Neural cell (in vitro differentiated cells): ENCODE measurements around the gene C22orf15. TPM values are rescaled to one million over a fixed set of nuclear protein-coding genes. Genes with fewer than 3 reads are reported as not detected.

ENCODE experiments used
- H2AFZ ChIP-seq: fragments of 200-600, 300-800 bp; sonication (generic), shearing (Covaris generic); 2 replicates; pipeline ENCODE4 v1.6.0; 2014; ENCODE audit warnings: low read depth, mild to moderate bottlenecking, antibody characterized with exemption, low read length, moderate library complexity
- H3F3A ChIP-seq: fragments of 200-600 bp; shearing (Covaris generic); 2 replicates; pipeline ENCODE4 v1.6.1; 2016; ENCODE audit warnings: mild to moderate bottlenecking, moderate library complexity, mixed read lengths, antibody characterized with exemption, low read length; ENCODE audit not compliant: insufficient read depth, poor library complexity, severe bottlenecking
- H3K27ac ChIP-seq: fragments of 200-600, 300-800 bp; sonication (generic), shearing (Covaris generic); 2 replicates; pipeline ENCODE4 v1.5.1; 2014; ENCODE audit warnings: mild to moderate bottlenecking, low read length, moderate library complexity
- H3K27me3 ChIP-seq: fragments of 300-800, 200-600 bp; sonication (generic), shearing (Covaris generic); 2 replicates; pipeline ENCODE4 v1.6.0; 2014; ENCODE audit warnings: mild to moderate bottlenecking, low read depth, low read length, moderate library complexity; ENCODE audit not compliant: insufficient read depth
- H3K36me3 ChIP-seq: fragments of 300-800, 200-600 bp; sonication (generic), shearing (Covaris generic); 2 replicates; pipeline ENCODE4 v1.5.1; 2014; ENCODE audit warnings: mild to moderate bottlenecking, antibody characterized with exemption, low read length, moderate library complexity; ENCODE audit not compliant: insufficient read depth
- H3K4me2 ChIP-seq: fragments of 300-800, 200-600 bp; sonication (generic), shearing (Covaris generic); 2 replicates; pipeline ENCODE4 v1.6.0; 2014; ENCODE audit warnings: mild to moderate bottlenecking, low read length
- H3K4me3 ChIP-seq: fragments of 300-800, 200-600 bp; sonication (generic), shearing (Covaris generic); 2 replicates; pipeline ENCODE4 v1.5.1; 2014; ENCODE audit warnings: mild to moderate bottlenecking, low read length, moderate library complexity
- H3K79me2 ChIP-seq: fragments of 200-600 bp; shearing (Covaris generic); replicated peaks from 2 replicates; pipeline ENCODE4 v1.6.0; 2014; ENCODE audit warnings: mild to moderate bottlenecking, low read length, moderate library complexity; ENCODE audit not compliant: insufficient read depth
- H3K9ac ChIP-seq: fragments of 300-800, 200-600 bp; sonication (generic), shearing (Covaris generic); 2 replicates; pipeline ENCODE4 v1.6.1; 2016; ENCODE audit warnings: mild to moderate bottlenecking, low read length, mixed read lengths
- H3K9me2 ChIP-seq: fragments of 200-600 bp; shearing (Covaris generic); 2 replicates; pipeline ENCODE4 v1.6.1; 2016; ENCODE audit warnings: mild to moderate bottlenecking, low read length, mixed read lengths; ENCODE audit not compliant: insufficient read depth
- H3K9me3 ChIP-seq: fragments of 200-600, 300-800 bp; sonication (generic), shearing (Covaris generic); 2 replicates; pipeline ENCODE4 v1.6.1; 2016; ENCODE audit warnings: mild to moderate bottlenecking, mixed run types, low read length, moderate library complexity, mixed read lengths
- H4K20me1 ChIP-seq: fragments of 200-600 bp; shearing (Covaris generic); 2 replicates; pipeline ENCODE4 v1.6.1; 2016; ENCODE audit warnings: mild to moderate bottlenecking, mixed run types; ENCODE audit not compliant: insufficient read depth
- CTCF ChIP-seq: fragments of 450-650 bp; IDR thresholded peaks from 2 replicates; pipeline ENCODE4 v1.5.1; 2014; ENCODE audit warnings: antibody characterized with exemption, mild to moderate bottlenecking, moderate library complexity; ENCODE audit not compliant: poor library complexity, severe bottlenecking
- EP300 ChIP-seq: fragments of 450-650 bp; conservative IDR thresholded peaks from 2 replicates; pipeline ENCODE4 v1.6.1; 2014; ENCODE audit warnings: antibody characterized with exemption, mild to moderate bottlenecking, moderate library complexity; ENCODE audit not compliant: poor library complexity, severe bottlenecking
- EZH2 ChIP-seq: fragments of 200-600, 300-800 bp; shearing (Covaris generic), sonication (generic); IDR thresholded peaks from 2 replicates; pipeline ENCODE4 v1.6.1; 2014; ENCODE audit warnings: antibody characterized with exemption, low read length, borderline replicate concordance, mild to moderate bottlenecking; ENCODE audit not compliant: insufficient read depth, poor library complexity, severe bottlenecking
- MXI1 ChIP-seq: fragments of 450-650 bp; conservative IDR thresholded peaks from 2 replicates; pipeline ENCODE4 v1.6.1; 2014; ENCODE audit warnings: antibody characterized with exemption, mild to moderate bottlenecking; ENCODE audit not compliant: poor library complexity, severe bottlenecking
- POLR2AphosphoS5 ChIP-seq: IDR thresholded peaks from 2 replicates; pipeline ENCODE4 v1.6.1; 2012
- RAD21 ChIP-seq: fragments of 450-650 bp; conservative IDR thresholded peaks from 2 replicates; pipeline ENCODE4 v1.6.1; 2014; ENCODE audit warnings: antibody characterized with exemption, mild to moderate bottlenecking, moderate library complexity
- SMC3 ChIP-seq: fragments of 450-650 bp; conservative IDR thresholded peaks from 2 replicates; pipeline ENCODE4 v1.6.1; 2014; ENCODE audit warnings: antibody characterized with exemption, mild to moderate bottlenecking, moderate library complexity; ENCODE audit not compliant: poor library complexity
- TAF1 ChIP-seq: IDR thresholded peaks from 2 replicates; pipeline ENCODE4 v1.6.1; 2012; ENCODE audit warnings: low read depth
- polyA plus RNA-seq: library from polyadenylated mRNA; depleted of rRNA; stranded (reverse); fragments of >200 nt; gene quantifications from 2 replicates; pipeline ENCODE4 v1.2.3, GENCODE V29; 2014
- TF ChIP-seq, protein P1 (sequence below): IDR thresholded peaks from 2 replicates; pipeline ENCODE4 v1.6.1; 2012; ENCODE audit warnings: borderline replicate concordance

The C22orf15 gene
- polyA plus RNA-seq, 1 donor from 2014 or later, result not detected

DNA sequence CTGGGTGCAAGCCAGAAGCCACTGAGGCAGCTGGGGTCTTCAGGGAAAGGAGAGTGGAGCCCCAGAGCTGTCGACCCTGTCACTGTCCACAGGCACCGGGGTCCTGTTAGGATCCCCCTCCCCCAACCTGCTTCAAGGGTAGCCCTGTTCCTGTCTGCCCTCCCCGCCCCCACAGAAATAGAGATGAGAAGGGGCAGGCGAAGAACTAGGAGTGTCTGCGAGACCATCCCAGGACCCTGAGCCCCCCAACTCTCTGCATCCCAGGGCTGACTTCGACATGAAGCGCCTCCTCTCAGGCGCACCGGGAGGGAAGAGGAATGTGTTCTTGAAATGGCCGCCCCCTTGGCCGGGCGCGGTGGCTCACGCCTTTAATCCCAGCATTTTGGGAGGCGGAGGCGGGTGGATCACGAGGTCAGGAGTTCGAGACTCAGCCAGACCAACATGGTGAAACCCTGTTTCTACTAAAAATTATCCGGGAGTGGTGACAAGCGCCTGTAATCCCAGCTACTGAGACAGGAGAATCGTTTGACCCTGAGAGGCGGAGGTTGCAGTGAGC is 11.3 kb upstream of the C22orf15 start:
- Histone ChIP-seq H3K79me2 (peaks cover 6% of the 10 kb centered on the region), H4K20me1 (no peaks in the 10 kb centered on the region), H3K4me2 (peak overlapping the region; percentile 76), H3K4me3 (peak overlapping the region; percentile 88), H3K9ac (peak overlapping the region; percentile 90), H3K27ac (peak overlapping the region; percentile 77), H3K27me3 (no peaks in the 10 kb centered on the region), H3K9me2 (no peaks in the 10 kb centered on the region), H3K36me3 (no peaks in the 10 kb centered on the region), H3F3A (no peaks in the 10 kb centered on the region), H2AFZ (peak overlapping the region; percentile 98), H3K9me3 (no peaks in the 10 kb centered on the region)
- TF ChIP-seq MXI1 (no peak), EP300 (peak; percentile 1)

GRCh38 chr22:23752090-23752691 is 10.6 kb upstream of the C22orf15 start:
- no peak overlapping the region for H3K4me2 ChIP-seq
- peaks cover 6% of the 10 kb centered on the region for H3K79me2 ChIP-seq
- no peak overlapping the region for H2AFZ ChIP-seq
- H3K36me3 ChIP-seq, result no peaks in the 10 kb centered on the region
- no peak overlapping the region for H3K9ac ChIP-seq
- H3K27ac ChIP-seq, result no peak overlapping the region
- H3K9me2 ChIP-seq, result no peaks in the 10 kb centered on the region
- TF ChIP-seq POLR2AphosphoS5 (no peak), RAD21 (no peak), TAF1 (no peak), EP300 (no peak), SMC3 (no peak), EZH2 (no peak), MXI1 (no peak)
- TF ChIP-seq, protein P1, sequence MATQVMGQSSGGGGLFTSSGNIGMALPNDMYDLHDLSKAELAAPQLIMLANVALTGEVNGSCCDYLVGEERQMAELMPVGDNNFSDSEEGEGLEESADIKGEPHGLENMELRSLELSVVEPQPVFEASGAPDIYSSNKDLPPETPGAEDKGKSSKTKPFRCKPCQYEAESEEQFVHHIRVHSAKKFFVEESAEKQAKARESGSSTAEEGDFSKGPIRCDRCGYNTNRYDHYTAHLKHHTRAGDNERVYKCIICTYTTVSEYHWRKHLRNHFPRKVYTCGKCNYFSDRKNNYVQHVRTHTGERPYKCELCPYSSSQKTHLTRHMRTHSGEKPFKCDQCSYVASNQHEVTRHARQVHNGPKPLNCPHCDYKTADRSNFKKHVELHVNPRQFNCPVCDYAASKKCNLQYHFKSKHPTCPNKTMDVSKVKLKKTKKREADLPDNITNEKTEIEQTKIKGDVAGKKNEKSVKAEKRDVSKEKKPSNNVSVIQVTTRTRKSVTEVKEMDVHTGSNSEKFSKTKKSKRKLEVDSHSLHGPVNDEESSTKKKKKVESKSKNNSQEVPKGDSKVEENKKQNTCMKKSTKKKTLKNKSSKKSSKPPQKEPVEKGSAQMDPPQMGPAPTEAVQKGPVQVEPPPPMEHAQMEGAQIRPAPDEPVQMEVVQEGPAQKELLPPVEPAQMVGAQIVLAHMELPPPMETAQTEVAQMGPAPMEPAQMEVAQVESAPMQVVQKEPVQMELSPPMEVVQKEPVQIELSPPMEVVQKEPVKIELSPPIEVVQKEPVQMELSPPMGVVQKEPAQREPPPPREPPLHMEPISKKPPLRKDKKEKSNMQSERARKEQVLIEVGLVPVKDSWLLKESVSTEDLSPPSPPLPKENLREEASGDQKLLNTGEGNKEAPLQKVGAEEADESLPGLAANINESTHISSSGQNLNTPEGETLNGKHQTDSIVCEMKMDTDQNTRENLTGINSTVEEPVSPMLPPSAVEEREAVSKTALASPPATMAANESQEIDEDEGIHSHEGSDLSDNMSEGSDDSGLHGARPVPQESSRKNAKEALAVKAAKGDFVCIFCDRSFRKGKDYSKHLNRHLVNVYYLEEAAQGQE, result no peak
- H3K4me3 ChIP-seq, result no peak overlapping the region
- no peaks in the 10 kb centered on the region for H4K20me1 ChIP-seq
- H3F3A ChIP-seq, result no peaks in the 10 kb centered on the region
- H3K27me3 ChIP-seq, result no peaks in the 10 kb centered on the region
- no peaks in the 10 kb centered on the region for H3K9me3 ChIP-seq

- no peak overlapping the region for H3K4me3 ChIP-seq
- no peaks in the 10 kb centered on the region for H3K9me3 ChIP-seq
- H3K36me3 ChIP-seq, result no peaks in the 10 kb centered on the region
- no peaks in the 10 kb centered on the region for H4K20me1 ChIP-seq
- H3K27me3 ChIP-seq, result no peaks in the 10 kb centered on the region
- H3K9me2 ChIP-seq, result no peaks in the 10 kb centered on the region
- H2AFZ ChIP-seq, result no peak overlapping the region
- no peak for TF ChIP-seq CTCF
- no peak for TF ChIP-seq EP300
- TF ChIP-seq, protein P1, result no peak
- no peak for TF ChIP-seq EZH2
- TF ChIP-seq TAF1, result no peak
- no peak for TF ChIP-seq MXI1
- no peak for TF ChIP-seq RAD21
- no peak for TF ChIP-seq POLR2AphosphoS5
- no peak for TF ChIP-seq SMC3
- no peak overlapping the region for H3K9ac ChIP-seq
- no peak overlapping the region for H3K27ac ChIP-seq
- peaks cover 6% of the 10 kb centered on the region for H3K79me2 ChIP-seq
- H3F3A ChIP-seq, result no peaks in the 10 kb centered on the region
- H3K4me2 ChIP-seq, result no peak overlapping the region
These were observed 10.0 kb upstream of the C22orf15 start for GRCh38 chr22:23752750-23753149.
